Gastroesophageal sphincter (tissue), 3 donors: ENCODE measurements around the gene THEM5.

ENCODE experiments used
- CTCF ChIP-seq, 4 experiments: fragments of 200-600 bp in 2 of 4; fragments of 450-650 bp in 2 of 4; sonication (generic) in 1 of 4; IDR thresholded peaks; one replicate each; pipeline ENCODE4 v1.5.1; 2017 to 2019; ENCODE audit warnings: antibody characterized with exemption in 4 of 4, mild to moderate bottlenecking in 2 of 4, moderate library complexity in 2 of 4
- EP300 ChIP-seq: sonication (generic); formaldehyde crosslinking; IDR thresholded peaks from one replicate; pipeline ENCODE4 v1.6.1; 2017; ENCODE audit warnings: antibody characterized with exemption, mild to moderate bottlenecking
- POLR2A ChIP-seq, 2 donors: fragments of 450-650 bp; IDR thresholded peaks; one replicate each; pipeline ENCODE4 v1.6.1; 2017; ENCODE audit warnings: antibody characterized with exemption in 2 of 2, mild to moderate bottlenecking in 2 of 2, moderate library complexity in 1 of 2

DNA sequence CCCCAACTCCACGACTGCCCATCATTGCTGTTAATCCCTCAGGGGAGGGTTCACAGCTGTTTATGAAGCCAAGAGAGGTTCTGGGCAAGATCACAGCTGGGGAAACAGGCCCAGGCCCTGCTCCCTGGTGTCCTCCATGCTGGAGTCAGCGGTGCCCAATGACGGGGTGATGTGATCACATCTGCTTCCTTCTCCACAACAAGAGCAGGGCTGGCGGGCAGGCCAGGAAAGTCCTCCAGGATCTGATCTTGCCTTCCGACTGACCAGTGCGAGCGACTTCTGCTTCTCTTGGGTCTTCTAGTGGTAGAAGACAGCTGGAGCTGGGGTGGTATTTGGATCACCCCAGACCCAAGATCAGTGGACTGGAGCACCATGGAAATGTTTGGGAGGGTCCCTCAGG is 47.3 kb downstream of the THEM5 start:
- TF ChIP-seq CTCF (IDR thresholded peaks at IDR 0.05) (no peak), POLR2A (IDR thresholded peaks at IDR 0.05) (no peak), EP300 (no peak)
